ENCODE measurements around the gene SEMA4D.

SEMA4D gene

GRCh38 chr9:89367281-89367680 is 130.6 kb downstream of the SEMA4D start:
- no peak for DNase-seq (ENCODE audit: low read depth)

- no peak for DNase-seq (ENCODE audit: low read depth)
These were observed 131.2 kb downstream of the SEMA4D start for GRCh38 chr9:89366711-89367110.

DNA sequence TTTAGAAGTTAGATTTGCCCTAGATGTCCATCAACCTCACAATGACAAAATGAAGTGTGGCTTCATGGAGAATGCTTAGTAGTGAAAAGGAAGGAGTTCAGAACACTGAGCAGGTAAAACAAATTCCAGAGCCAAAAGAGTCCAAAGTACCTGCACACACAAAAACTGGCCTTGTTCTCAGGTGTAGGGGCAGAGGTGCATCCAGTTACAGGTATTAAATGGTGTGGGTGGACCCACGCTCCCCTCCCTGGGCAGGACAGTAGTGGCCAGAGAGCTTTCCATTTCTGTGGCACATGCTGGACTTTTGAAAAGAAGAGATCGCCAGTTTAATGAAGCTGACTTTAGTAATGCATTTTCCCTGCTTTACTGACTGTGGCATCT is 132.4 kb downstream of the SEMA4D start:
- no peak for DNase-seq (ENCODE audit: low read depth)

DNA sequence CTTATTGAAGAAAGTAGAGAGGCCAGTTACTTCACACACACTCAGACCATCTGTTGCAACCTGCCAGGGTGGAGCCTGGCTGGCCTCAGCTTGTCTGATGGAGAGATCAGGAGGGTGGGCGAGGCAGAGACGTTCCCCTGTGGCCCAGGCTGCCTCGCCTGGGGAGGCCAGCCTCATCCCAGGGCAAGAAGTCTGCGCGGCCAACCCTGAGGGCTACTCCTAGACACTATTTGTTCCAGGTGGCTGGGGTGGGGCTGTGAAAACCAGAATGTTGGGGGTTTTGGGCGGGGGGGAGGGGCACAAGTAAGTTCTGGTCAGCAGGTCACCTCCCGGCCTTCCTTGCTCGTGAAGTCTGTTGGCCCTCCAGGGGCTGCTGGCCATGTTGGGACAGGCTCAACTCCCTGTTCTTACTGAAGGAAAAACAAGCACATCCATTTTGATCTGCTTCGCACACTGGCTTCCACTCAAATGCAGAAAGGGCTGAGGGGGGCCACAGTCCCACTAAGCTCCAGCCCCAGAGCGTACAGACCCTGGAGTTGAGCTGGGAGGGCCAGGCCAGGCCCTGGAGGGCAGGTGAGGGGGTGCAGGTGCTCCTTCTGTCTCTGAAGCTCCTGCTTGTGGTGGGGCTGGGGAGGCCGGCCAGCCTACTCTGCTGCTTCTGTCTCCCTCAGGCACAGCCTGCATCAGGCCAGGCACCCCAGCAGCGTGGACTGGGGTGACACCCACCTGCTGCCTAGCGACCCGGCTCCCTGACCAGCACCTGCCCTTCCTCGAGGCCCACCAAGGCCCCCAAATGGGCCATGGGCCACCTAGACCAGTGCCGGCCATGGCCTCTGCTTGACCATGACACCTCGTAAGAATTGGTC is 133.0 kb downstream of the SEMA4D start:
- DNase-seq (ENCODE audit: low read depth): no peak

DNA sequence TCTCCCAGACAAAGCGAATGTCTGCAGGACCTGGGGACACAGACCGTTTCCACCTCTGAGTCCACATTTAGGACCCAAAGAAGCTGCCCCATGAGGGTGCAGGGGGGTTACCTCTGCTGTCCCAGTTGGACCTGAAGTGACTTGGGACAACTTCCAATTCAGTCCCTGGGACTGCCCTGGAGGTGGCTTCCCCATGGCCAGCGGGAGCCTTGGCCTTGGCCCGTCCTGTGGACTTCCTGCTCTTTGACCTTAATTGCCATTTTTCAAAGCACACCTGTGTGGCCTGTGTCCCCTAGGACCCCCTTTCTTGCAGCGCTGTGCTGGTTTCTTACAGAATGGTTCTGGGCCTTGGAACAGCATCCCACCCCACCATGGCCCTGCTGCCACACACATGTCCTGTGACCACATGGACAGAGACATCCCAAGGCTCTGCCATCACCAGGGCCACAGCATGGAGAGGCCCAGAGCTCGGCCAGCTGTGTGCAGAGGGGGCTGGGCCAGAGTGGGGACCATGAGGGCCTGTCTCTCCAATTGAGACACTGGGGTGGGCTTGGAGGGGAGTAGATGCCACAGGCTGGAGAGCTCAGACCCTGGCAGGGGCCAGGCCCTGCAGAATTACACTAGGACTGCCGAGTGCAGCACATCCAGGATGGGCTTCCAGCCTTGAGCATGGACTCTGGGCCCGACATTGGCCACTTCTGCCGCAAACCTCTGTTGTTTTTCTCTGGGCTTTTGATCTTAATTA is 133.8 kb downstream of the SEMA4D start:
- no peak for DNase-seq (ENCODE audit: low read depth)

DNA sequence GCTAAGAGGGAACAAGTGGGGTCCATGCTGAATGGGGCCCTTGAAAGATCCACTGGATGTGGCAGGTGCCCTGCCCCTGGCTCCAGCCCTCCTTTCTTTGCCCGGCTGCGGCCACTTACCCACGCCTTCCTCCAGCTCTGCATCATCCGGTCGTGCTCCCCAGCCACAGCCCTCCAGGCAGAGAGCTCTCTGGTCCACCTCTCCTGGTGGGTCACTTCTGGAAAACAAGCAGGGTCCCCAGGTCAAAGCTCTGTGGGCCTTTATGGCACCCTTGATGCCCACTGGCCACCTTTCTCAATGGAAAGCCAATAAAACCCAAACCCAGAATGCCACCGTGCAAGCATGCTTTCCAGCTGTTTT is 134.6 kb downstream of the SEMA4D start:
- DNase-seq (ENCODE audit: low read depth): no peak

DNA sequence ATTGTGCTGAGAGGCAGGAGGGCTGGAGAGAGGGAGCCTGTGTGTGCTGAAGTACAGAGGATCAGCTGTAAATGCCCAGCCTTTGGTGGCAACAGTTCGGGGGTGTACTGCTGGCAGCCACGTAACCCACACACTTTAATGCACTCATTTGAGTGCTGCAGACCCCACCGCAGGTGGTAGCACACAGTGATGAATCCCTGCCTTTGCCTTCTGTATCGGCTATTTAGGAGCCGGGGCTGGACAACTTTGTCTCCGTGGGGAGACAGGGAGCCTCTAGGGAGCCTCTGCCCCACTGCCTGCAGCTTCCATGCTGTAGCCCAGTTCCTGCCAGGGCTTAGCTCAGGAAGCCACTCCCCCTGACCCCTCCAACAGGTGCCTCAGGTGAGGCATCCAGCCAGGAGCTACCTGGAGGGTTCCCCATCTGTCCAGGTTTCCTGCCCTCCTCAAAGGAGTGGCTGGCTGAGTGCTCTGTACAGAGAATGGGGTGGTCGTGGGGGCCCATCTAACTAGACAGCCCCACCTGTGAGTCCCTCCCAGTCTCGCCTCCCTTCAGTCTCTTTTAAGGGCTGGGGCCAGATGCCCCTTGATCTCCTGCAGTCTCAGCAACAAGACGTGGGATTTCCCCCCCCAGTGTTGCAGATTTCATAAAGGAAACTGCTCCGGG is 135.1 kb downstream of the SEMA4D start:
- DNase-seq (ENCODE audit: low read depth): no peak

DNA sequence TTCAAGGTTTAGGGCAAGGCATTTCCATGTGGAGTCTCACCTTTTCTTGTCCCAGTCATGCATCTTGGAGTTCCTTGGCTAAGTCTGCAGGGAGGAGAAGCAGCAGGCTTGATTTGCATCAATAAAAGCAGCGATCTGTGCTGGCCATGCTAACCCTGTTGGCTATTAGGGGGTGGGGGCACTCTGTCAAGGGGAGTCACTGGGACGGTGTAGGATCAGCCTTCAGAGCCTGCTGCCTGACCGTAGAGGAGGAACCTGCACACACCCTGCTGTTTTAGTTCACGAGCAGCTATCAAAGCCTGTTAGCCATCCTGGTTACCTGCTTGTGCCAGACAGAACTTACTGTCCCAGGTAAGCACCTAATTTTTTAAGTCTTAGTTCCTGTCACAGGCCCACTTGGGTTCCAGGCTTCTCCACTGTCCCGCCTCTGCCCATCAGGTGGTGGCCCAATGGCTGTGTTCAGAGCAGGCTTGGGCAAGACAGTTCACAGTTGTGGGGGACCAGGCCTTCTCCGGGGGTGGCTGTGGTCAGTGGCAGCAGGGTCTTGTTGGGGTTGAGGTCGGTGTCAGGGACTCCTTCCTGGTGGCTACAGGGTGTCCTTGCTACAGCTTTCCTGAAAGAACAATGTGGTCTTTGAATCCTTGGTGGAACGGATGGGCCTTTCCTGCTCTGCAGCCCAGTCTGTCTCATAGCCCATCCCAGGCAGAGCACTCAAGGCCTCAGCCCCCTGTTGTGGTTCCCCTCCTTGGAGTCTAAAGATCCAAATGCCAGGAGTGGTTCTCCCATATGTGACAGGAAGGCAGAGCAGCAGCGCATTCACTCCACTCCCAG is 135.9 kb downstream of the SEMA4D start:
- DNase-seq (ENCODE audit: low read depth): no peak

- DNase-seq (ENCODE audit: low read depth): no peak
These were observed 136.9 kb downstream of the SEMA4D start for GRCh38 chr9:89361031-89361430.

- no peak for DNase-seq (ENCODE audit: low read depth)
These were observed 137.4 kb downstream of the SEMA4D start for GRCh38 chr9:89360465-89360864.

DNA sequence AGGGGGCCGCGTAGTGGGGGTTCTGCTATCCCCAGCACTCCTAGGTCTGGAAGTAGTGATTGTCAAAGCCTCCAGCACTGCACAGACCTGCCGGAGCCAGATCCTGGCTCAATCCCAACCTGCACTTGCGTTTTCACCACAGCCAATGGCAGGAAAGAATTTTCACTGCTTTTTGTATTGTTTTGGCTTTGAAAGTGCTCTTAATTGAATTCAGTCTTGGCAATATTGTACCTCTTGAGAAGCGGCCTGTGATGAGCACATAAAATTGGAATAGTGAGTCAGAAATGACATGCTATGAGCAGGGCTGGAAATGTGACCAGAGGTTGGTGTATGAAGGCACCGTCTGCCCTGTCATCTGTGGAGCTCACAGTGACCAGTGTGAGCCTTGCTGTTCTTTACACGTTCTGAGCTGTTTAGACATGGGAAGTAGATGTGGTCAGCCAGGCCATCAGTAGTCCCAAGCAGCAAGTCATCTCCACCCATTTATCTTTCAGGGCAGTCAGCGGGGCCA is 138.1 kb downstream of the SEMA4D start:
- no peak for DNase-seq (ENCODE audit: low read depth)

DNA sequence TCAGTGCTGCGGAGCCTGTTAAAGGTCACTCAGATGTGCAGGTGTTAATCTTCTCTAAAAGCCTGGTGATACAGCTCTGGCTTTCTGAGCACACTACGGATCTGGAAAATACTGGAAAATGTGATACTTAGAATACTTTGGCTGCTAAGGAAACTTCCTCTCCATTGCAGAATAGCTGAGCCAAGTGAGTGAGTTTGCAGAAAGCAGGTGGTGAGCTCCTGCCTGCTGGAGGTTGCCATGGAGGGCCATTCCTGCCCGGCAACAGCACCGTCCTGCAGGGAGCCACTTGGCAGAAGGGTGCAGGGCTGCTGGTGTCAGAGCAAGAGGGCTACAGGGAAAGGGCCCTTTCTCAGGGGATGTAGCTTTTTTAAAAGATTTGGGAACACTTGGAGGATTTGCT is 138.9 kb downstream of the SEMA4D start:
- no peak for DNase-seq (ENCODE audit: low read depth)

DNA sequence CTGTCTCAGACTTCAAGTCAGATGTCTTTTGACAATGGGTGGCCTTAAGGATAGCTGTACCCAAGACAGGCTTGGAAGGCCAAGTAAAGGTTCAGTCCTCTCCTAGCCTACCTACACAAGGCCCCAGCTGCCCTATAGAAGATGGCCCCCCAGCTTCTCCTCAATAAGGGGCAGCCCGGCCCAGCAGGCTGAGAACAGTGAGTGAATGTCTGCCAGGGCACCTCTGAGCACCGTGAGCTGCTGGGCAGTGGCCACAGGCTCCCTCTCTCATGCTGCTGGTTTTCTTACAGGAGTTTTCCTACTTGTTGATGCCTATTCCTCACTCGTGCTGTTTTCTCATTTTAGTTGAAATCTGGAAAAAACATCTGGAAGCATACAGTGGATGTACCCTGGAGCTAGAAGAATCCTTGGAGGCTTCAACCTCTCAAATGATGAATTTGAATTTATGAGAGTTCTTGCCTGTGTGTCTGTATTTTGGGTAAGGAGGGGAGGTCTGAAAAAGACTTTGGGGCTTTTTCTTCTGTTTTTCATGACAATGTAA is 139.5 kb downstream of the SEMA4D start:
- DNase-seq (ENCODE audit: low read depth): no peak

GRCh38 chr9:89357331-89358197 is 140.3 kb downstream of the SEMA4D start:
- DNase-seq (ENCODE audit: low read depth): no peak

DNA sequence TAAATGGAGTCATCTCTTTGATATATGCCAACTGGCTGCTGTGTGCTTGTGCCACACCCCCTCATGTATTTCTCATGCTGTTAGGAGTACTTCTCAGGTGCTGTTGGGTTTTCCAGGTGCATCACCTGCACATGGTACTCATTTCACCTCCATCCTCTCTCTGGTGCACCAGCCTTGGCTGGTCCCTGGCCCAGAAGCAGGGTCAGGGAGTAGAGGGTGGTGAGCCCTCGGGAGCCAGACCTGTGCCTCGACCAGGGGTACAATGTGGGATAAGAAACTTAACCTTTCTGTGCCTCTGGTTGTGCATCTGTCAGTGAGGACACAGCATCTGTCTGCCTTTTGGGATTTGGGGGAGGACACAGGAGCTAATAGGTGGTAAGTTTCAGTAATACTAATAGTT is 141.1 kb downstream of the SEMA4D start:
- no peak for DNase-seq (ENCODE audit: low read depth)

DNA sequence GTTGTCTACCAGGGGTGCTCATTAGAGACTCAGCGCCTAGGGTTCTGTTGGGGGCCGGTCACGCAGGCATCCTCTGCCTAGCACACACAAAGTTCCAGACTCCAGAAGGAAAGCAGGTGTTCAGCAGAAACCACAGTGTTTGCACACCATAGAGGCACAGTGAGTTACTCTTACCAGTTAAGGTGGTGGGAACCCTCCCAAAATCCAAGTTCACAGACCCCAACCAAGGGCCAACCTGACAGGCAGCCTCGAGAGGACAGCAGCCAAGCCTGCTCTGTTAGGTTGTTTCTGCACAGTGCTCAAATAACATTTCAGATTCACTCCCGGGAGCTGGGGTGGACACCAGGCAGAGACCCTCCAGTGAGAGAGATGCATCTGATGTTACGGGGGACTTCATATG is 143.4 kb downstream of the SEMA4D start:
- DNase-seq (ENCODE audit: low read depth): no peak

DNA sequence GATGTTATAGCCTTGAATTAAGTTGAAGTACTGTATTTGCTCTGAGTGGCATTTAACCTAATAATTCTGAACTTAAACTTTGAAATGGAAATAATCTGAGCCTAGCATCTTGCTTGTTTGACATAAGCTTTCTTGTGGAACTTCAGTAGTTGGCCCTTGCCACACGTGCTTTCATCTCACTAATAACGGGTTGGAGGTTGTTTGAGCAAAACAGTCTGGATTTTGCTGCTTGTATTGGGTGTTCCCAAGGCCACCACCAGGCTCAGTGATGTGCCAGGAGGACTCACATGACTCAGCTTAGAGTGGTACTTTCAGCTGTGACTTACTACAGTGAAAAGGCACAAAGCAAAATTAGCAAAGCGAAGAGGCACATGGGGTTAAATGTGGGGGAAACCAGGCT is 143.9 kb downstream of the SEMA4D start:
- no peak for DNase-seq (ENCODE audit: low read depth)

DNA sequence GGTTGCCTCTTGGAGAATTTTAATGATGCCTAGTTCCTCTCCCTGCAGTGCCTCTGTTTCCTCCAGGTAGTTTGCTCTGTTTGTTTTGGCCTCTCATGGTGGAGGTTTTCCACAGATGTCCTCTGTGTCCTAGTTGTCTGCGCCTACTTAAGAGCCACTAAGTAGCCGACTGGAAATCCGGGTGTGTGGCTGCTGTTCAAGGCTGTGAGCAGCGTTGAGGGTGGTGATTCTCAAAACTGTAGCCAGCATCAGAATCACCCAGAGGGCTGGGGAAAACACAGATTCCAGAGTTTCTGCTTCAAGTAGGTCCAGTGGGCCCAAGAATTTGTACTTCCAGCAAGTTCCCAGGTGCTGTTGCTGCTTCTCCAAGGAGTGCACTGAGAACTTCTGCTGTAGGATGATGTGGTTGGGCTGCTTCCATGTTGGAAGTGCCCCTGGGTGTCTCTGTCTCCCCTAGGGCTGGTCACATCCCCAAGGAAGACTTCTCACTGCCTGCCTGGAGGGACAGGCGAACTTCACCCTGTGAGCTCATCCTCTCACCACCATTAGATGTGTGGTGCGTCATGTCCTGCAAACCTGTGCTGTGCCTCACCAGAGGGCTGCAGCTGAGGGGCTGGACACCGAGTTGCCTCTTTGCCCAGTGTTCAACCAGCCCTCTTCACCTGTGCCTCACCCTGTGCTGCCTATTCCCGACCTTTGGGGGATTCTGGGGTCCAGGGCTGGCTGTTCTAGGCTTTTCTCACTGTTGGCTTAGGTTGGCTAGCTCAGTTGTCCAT is 144.9 kb downstream of the SEMA4D start:
- DNase-seq (ENCODE audit: low read depth): no peak

DNA sequence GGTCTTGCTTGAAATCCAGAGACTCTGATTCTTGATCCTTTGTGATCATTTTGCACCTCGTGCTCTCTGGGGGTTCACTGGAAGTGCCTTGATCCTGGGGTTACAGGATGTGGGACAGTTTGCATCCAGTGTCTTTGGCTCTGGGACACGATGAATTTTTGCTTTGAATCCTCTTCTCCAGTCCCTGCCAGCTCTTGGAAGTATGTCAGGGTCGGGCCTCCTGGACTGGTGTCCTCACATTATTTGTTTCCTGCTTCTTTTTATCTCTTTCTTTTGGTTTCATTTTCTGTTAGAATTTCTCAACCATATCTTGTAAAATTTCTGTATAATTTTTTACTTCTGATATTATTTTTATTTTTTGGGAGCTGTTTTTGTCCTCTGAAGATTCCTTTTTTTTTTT is 145.5 kb downstream of the SEMA4D start:
- no peak for DNase-seq (ENCODE audit: low read depth)
